GM21360 (cell line): ENCODE results near the gene TMC8.
"Not testable (repeated sequence)": the region's sequence is repeated elsewhere in the genome, so short reads cannot be mapped to it uniquely, and the experiment has no call there.

ENCODE experiments used
- ATAC-seq: cut with Tn5 transposase; IDR thresholded peaks from one replicate; pipeline ENCODE4 v1.9.1; 2021; ENCODE audit warnings: mild to moderate bottlenecking, moderate library complexity; ENCODE audit not compliant: unreplicated experiment

TMC8 gene

GRCh38 chr17:78154903-78155811 is 24.6 kb downstream of the TMC8 start:
- ATAC-seq = peak; percentile 39

- no peak for ATAC-seq
Measured at GRCh38 chr17:78159575-78160158, 29.1 kb downstream of the TMC8 start.

- ATAC-seq = no peak
Measured at GRCh38 chr17:78163881-78164747, 33.5 kb downstream of the TMC8 start.

GRCh38 chr17:78164748-78165607 is 34.4 kb downstream of the TMC8 start:
- no peak for ATAC-seq

- no peak for ATAC-seq
Measured at GRCh38 chr17:78166416-78166815, 35.8 kb downstream of the TMC8 start.

- ATAC-seq = peak; percentile 50
Measured at GRCh38 chr17:78168242-78168902, 37.8 kb downstream of the TMC8 start, which contains the start of gene SYNGR2. Gene SYNGR2 (plus strand): TSS chr17:78168581. CDS start chr17:78168617, 36 bp downstream.

- ATAC-seq = peak; percentile 14
Measured at GRCh38 chr17:78168903-78169793, 38.6 kb downstream of the TMC8 start.

- no peak for ATAC-seq
Measured at GRCh38 chr17:78170692-78171590, 40.4 kb downstream of the TMC8 start.

- ATAC-seq = not testable (repeated sequence)
Measured at GRCh38 chr17:78171591-78172248, 41.1 kb downstream of the TMC8 start.

GRCh38 chr17:78172249-78173051 is 41.9 kb downstream of the TMC8 start:
- no peak for ATAC-seq

- ATAC-seq = no peak
Measured at GRCh38 chr17:78173097-78173715, 42.6 kb downstream of the TMC8 start.

GRCh38 chr17:78174346-78174869 is 43.8 kb downstream of the TMC8 start:
- ATAC-seq = no peak

GRCh38 chr17:78174870-78175642 is 44.5 kb downstream of the TMC8 start:
- ATAC-seq = no peak

- no peak for ATAC-seq
Measured at GRCh38 chr17:78175643-78175981, 45.0 kb downstream of the TMC8 start.

GRCh38 chr17:78176548-78177025 is 46.0 kb downstream of the TMC8 start:
- ATAC-seq = no peak
